PFSK-1 (cell line): ENCODE measurements around the gene KAZN.

Experiments used
- FOXP2 ChIP-seq: optimal IDR thresholded peaks from 2 replicates; pipeline ENCODE3; 2011; ENCODE audit warnings: borderline replicate concordance, control low read depth, inconsistent platforms; ENCODE audit not compliant: insufficient read depth; ENCODE audit errors: extremely low read length, extremely low read depth
- POLR2AphosphoS5 ChIP-seq: IDR thresholded peaks from 2 replicates; pipeline ENCODE4 v1.6.1; 2012; ENCODE audit warnings: low read depth, mild to moderate bottlenecking, control low read depth, low read length, moderate library complexity
- SIN3A ChIP-seq: IDR thresholded peaks from 2 replicates; pipeline ENCODE4 v1.6.1; 2012; ENCODE audit warnings: mild to moderate bottlenecking, low read length, moderate library complexity, borderline replicate concordance; ENCODE audit not compliant: insufficient read depth
- TAF1 ChIP-seq: IDR thresholded peaks from 2 replicates; pipeline ENCODE4 v1.6.1; 2012; ENCODE audit warnings: low read length, control low read depth, borderline replicate concordance; ENCODE audit not compliant: insufficient read depth
- TF ChIP-seq, protein P1 (sequence below), 2 experiments: IDR thresholded peaks; 2 replicates each; pipeline versions ENCODE4 v1.6.1 to v1.8.0; 2011 to 2012; ENCODE audit warnings: low read depth in 2 of 2, low read length in 2 of 2, control low read depth in 1 of 2, inconsistent platforms in 1 of 2, mild to moderate bottlenecking in 1 of 2, moderate library complexity in 1 of 2; ENCODE audit not compliant: insufficient read depth in 1 of 2

Gene KAZN

DNA sequence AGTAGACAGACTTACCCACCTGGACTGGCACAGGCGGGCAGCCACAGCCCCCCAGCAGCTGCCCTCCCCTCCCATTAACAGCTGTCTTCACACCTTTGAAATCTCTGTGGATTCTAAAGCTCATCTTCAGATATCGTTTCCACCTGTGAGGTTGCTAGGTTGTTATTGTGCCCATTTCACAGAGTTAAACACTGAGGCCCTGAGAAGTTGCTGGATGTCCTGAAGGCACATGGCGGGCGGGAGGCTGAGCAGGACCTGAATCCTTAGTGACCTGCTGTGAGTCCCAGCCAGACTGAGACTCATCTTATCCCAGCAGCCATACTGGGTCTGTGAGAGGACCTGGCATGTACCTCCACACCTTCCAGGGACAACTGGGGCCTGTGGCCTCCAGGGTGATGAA lies 420.3 kb downstream of the KAZN start:
- TF ChIP-seq FOXP2 = no peak
- TF ChIP-seq TAF1 = no peak
- TF ChIP-seq, protein P1, sequence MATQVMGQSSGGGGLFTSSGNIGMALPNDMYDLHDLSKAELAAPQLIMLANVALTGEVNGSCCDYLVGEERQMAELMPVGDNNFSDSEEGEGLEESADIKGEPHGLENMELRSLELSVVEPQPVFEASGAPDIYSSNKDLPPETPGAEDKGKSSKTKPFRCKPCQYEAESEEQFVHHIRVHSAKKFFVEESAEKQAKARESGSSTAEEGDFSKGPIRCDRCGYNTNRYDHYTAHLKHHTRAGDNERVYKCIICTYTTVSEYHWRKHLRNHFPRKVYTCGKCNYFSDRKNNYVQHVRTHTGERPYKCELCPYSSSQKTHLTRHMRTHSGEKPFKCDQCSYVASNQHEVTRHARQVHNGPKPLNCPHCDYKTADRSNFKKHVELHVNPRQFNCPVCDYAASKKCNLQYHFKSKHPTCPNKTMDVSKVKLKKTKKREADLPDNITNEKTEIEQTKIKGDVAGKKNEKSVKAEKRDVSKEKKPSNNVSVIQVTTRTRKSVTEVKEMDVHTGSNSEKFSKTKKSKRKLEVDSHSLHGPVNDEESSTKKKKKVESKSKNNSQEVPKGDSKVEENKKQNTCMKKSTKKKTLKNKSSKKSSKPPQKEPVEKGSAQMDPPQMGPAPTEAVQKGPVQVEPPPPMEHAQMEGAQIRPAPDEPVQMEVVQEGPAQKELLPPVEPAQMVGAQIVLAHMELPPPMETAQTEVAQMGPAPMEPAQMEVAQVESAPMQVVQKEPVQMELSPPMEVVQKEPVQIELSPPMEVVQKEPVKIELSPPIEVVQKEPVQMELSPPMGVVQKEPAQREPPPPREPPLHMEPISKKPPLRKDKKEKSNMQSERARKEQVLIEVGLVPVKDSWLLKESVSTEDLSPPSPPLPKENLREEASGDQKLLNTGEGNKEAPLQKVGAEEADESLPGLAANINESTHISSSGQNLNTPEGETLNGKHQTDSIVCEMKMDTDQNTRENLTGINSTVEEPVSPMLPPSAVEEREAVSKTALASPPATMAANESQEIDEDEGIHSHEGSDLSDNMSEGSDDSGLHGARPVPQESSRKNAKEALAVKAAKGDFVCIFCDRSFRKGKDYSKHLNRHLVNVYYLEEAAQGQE (IDR thresholded peaks at IDR 0.05; ENCODE audit: insufficient read depth in 1 of 2, low read depth in 2 of 2, low read length in 2 of 2) = no peak
- no peak for TF ChIP-seq POLR2AphosphoS5
- no peak for TF ChIP-seq SIN3A

DNA sequence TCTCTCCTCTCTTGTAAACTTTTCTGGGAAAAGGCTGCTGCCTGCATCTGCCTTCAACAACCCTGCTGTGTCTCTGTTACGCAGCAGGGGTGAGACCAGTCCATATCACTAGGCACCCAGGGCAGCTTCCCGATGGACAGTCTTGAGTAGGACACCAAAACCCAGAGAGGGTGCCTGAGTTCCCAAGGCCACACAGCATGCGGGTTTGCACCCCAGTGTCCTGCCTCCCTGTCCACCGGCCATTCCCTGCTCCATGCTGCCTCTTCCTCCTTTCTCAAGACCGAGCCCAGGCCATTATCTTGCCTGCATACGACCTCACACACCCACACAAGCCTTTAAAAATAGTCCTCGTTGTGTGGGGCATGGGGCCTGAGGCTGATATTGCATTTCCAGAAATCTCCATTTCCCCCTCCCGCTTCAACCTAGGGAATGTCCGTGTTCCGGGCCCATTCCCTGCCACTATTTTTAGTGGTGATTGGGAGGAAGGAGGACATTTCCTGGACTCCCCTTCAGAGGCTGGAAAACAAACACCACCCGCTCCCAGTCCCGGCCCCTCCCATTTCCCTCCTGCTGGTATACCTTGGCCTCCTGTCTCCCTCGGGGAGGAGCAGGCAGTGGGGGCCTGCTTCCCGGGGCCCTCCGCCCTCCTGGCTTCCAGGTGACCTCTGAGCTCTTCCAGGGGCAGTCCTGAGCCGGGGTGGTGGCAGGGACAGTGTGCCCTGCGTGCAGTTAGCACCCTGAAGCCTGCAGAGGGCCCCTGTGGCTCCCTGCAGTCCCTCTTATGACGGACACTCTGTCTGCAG lies 422.7 kb downstream of the KAZN start:
- no peak for TF ChIP-seq SIN3A
- TF ChIP-seq, protein P1 (IDR thresholded peaks at IDR 0.05; ENCODE audit: insufficient read depth in 1 of 2, low read depth in 2 of 2, low read length in 2 of 2) = no peak
- TF ChIP-seq FOXP2 = no peak
- no peak for TF ChIP-seq POLR2AphosphoS5
- no peak for TF ChIP-seq TAF1

DNA sequence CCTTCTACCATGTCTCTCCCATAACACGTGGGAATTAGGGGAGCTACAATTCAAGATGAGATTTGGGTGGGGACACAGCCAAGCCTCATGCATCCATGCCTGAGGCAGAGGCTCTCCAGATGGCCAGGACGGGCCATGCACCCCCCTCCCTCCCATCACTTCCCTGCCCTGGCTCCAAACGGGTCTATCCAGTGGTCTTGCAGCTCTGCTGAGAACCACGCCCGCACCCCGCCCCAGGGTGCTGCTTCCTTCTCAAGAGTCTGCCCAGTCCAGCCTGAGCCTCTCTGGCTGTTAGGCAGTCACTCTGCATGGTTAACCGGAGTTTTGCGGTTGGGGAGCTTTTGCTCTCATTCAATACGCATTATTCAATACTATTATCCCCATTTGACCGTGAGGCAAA lies 423.6 kb downstream of the KAZN start:
- TF ChIP-seq POLR2AphosphoS5 = no peak
- TF ChIP-seq SIN3A = no peak
- TF ChIP-seq FOXP2 = no peak
- TF ChIP-seq TAF1 = no peak
- TF ChIP-seq, protein P1 (IDR thresholded peaks at IDR 0.05; ENCODE audit: insufficient read depth in 1 of 2, low read depth in 2 of 2, low read length in 2 of 2) = no peak

DNA sequence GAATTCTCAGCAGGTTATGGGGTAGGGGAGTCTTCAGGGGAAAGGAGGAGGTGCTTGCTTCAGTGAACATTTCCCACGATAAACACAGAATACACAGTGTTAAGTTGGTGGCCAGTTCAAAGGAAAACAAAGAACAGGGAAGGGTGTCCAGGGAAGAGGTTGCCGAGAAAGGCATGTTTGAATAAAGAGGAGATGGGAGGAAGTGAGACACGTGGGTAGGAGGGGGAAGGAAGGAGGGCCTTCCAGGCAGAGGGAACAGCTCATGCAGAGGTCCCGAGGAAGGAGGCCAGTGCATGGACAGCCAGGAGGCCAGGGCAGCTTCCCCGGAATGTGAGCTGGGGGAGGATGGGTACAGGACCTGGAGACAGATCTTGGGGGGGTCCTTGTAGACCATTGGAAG lies 424.7 kb downstream of the KAZN start:
- TF ChIP-seq TAF1 (no peak), FOXP2 (no peak), SIN3A (no peak), POLR2AphosphoS5 (no peak)
- TF ChIP-seq, protein P1 (IDR thresholded peaks at IDR 0.05; ENCODE audit: insufficient read depth in 1 of 2, low read depth in 2 of 2, low read length in 2 of 2) = no peak

DNA sequence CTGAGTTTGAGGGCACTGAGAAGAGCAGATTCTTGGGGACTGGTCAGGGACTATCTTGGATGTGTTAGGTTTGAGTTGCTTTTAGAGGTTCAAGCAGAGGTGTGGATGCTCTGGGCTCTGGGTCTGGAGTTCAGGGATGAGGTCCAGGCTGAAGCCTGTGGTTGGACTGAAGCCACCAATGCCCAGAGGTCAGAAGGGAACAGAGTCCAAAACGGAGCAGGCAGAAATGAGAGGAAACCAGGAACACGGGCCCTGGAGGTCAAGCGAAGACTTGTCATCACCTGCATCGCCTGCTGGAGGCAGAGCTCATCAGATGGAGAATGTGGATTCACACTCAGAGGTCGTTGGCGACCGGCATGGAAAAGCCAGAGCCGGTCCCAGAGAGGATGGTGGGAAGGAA lies 425.5 kb downstream of the KAZN start:
- no peak for TF ChIP-seq FOXP2
- TF ChIP-seq TAF1 = no peak
- TF ChIP-seq, protein P1 (IDR thresholded peaks at IDR 0.05; ENCODE audit: insufficient read depth in 1 of 2, low read depth in 2 of 2, low read length in 2 of 2) = no peak
- TF ChIP-seq SIN3A = no peak
- no peak for TF ChIP-seq POLR2AphosphoS5
